Transverse colon (tissue), 4 donors: ENCODE results near the gene MRPL9. TPM values are rescaled to one million over a fixed set of nuclear protein-coding genes. Genes with fewer than 3 reads are reported as not detected.
A peak's percentile ranks its signal among the peaks of the same experiment; 100 is the strongest.

Experiments
- DNase-seq: peaks from one replicate; pipeline ENCODE4 v3.0.0-alpha.2; 2019
- H3K27ac ChIP-seq, 4 donors: fragments of 200-600 bp; sonication (generic); 2 replicates each; pipeline ENCODE4 v1.5.1; 2016 to 2018; ENCODE audit warnings: inconsistent platforms in 4 of 4
- H3K27me3 ChIP-seq: fragments of 200-600 bp; sonication (generic); 2 replicates; pipeline ENCODE4 v1.5.1; 2017; ENCODE audit warnings: inconsistent platforms
- H3K36me3 ChIP-seq, 4 donors: fragments of 200-600 bp; sonication (generic); 2 replicates each; pipeline ENCODE4 v1.5.1; 2017 to 2019; ENCODE audit warnings: inconsistent platforms in 4 of 4
- H3K4me1 ChIP-seq, 4 donors: fragments of 200-600 bp; sonication (generic); 2 replicates each; pipeline ENCODE4 v1.5.1; 2017 to 2020; ENCODE audit warnings: inconsistent platforms in 4 of 4
- H3K4me3 ChIP-seq, 4 donors: fragments of 200-600 bp; sonication (generic); 1 replicate in 1 of 4; 2 replicates in 3 of 4; pipeline versions ENCODE4 v1.5.1 to v1.6.1; 2017 to 2019; ENCODE audit warnings: inconsistent platforms in 4 of 4
- H3K9me3 ChIP-seq, 2 donors: fragments of 200-600 bp; sonication (generic); 2 replicates each; pipeline ENCODE4 v1.5.1; 2017 to 2019; ENCODE audit warnings: inconsistent platforms in 2 of 2
- EP300 ChIP-seq: sonication (generic); formaldehyde crosslinking; IDR thresholded peaks from one replicate; pipeline ENCODE4 v1.6.1; 2017; ENCODE audit warnings: antibody characterized with exemption, low read depth
- POLR2A ChIP-seq: fragments of 450-650 bp; IDR thresholded peaks from one replicate; pipeline ENCODE4 v1.6.1; 2016; ENCODE audit warnings: antibody characterized with exemption, mild to moderate bottlenecking, moderate library complexity
- POLR2AphosphoS5 ChIP-seq, 3 donors: sonication (generic); formaldehyde crosslinking; IDR thresholded peaks; one replicate each; pipeline ENCODE4 v1.6.1; 2016; ENCODE audit warnings: antibody characterized with exemption in 3 of 3
- WGBS, 2 donors: methylation state at CpG; one replicate each; pipeline ENCODE4 v1.1.5; 2018; ENCODE audit warnings: low coverage in 1 of 2; 5-methylcytosine and 5-hydroxymethylcytosine counted together
- in situ Hi-C, 4 donors: fragments of 200-750 bp; cut with MboI; loops; one replicate each; pipeline versions ENCODE4 v1.15.0 to v1.15.1; 2017; ENCODE audit warnings: low sequenced_read_pairs in 3 of 4, low pct_ligation_motif_present in 1 of 4, low pct_unique_long_range_greater_than_20kb in 1 of 4
- intact Hi-C: fragments of 100-400 bp; cut with DNase I; formaldehyde crosslinking; loops from one replicate; pipeline ENCODE4 v1.15.1; 2023; ENCODE audit warnings: low total_unique reads
- total RNA-seq, 4 donors: library from RNA; depleted of rRNA; stranded (reverse); fragments of >200 nt; gene quantifications; one replicate each; pipeline ENCODE4 v1.1.0, GENCODE V29; 2016
- TF ChIP-seq, protein P1 (sequence below), 5 experiments: fragments of 200-600 bp in 3 of 5; fragments of 450-650 bp in 2 of 5; sonication (generic) in 3 of 5; IDR thresholded peaks; 1 replicate in 2 of 5; 2 replicates in 3 of 5; pipeline ENCODE4 v1.5.1; 2016 to 2017; ENCODE audit warnings: antibody characterized with exemption in 5 of 5, inconsistent platforms in 3 of 5, mild to moderate bottlenecking in 2 of 5, moderate library complexity in 1 of 5

The MRPL9 gene
- 100 to 1,000 TPM in 1 of 4 donors, 10 to 100 TPM in 3; 20.2 to 138 (median 40.1) TPM for total RNA-seq

DNA sequence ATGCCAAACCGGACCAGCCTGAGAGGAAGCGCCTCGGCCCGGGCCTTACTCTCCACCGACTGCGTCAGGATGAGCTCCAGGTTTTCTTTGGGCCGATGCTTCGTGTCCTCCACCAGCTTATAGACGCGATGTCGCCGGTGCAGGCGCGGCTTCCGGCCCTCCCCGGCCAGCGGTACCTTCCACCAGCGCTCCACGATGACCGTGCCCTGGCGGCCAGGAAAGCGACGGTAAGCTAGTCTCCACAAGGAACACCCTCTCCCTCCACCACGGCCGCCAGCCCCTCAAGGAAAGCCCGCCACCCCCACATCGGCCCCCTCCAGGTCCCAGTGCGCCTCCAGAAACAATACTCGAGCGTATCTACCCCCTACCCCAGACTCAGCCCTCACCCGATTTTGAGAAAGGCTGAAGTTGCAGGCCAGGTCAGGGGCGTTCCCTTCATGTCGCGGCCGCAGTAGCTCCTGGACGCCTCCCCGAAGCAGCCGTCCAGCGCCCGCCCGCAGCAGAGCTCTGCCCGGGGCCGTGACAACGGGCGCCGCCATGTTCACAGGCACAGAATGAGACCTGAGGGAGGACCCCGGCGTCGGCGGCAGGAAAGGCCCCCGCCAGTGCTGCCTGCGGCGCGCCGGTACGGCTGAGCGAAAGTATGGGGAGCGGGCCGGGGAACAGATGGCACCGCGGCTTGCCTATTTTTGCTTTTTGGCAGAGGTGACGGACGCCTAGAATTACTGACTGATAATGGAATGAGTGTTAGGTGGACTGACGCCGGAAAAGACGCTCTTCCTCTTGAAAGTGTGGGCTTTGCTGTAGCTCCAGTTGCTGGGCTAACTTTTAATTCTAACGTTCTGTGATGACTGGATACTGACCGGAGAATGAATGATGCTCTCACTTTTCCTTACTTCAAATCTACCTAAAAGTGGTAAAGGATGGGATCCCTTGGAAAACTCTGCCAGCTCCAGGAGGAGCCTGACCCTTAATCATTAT lies at the start of gene MRPL9:
Gene MRPL9, minus strand, starts transcription at position 556 of the 981 bp plus-strand sequence. Its CDS starts 17 bp downstream, at position 539.
- peaks cover 6 to 17% (median 14%) of the 10 kb centered on the region in 4 donors for H3K4me1 ChIP-seq
- intact Hi-C loops (no loop called here), in situ Hi-C loops (no loop called here)
- DNase-seq: peak; percentile 84
- H3K9me3 ChIP-seq: no peaks in the 10 kb centered on the region
- H3K27ac ChIP-seq: peak within 1 kb of the TSS; percentile 87 to 90 (median 88)
- H3K27me3 ChIP-seq: no peaks in the 10 kb centered on the region
- 0 to 1% methylated on average over 5 to 58 of the region's 68 CpGs for WGBS, 2 donors
- H3K4me3 ChIP-seq: peak within 1 kb of the TSS; percentile 67 to 80 (median 76)
- TF ChIP-seq EP300 (no peak), POLR2A (peak; percentile 68), POLR2AphosphoS5 (IDR thresholded peaks at IDR 0.05) (peak; percentile 49 to 69 (median 55))
- TF ChIP-seq, protein P1, sequence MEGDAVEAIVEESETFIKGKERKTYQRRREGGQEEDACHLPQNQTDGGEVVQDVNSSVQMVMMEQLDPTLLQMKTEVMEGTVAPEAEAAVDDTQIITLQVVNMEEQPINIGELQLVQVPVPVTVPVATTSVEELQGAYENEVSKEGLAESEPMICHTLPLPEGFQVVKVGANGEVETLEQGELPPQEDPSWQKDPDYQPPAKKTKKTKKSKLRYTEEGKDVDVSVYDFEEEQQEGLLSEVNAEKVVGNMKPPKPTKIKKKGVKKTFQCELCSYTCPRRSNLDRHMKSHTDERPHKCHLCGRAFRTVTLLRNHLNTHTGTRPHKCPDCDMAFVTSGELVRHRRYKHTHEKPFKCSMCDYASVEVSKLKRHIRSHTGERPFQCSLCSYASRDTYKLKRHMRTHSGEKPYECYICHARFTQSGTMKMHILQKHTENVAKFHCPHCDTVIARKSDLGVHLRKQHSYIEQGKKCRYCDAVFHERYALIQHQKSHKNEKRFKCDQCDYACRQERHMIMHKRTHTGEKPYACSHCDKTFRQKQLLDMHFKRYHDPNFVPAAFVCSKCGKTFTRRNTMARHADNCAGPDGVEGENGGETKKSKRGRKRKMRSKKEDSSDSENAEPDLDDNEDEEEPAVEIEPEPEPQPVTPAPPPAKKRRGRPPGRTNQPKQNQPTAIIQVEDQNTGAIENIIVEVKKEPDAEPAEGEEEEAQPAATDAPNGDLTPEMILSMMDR (IDR thresholded peaks at IDR 0.05): no peak
- H3K36me3 ChIP-seq: peaks cover 0 to 13% (median 5%) of the 10 kb centered on the region in 4 donors

DNA sequence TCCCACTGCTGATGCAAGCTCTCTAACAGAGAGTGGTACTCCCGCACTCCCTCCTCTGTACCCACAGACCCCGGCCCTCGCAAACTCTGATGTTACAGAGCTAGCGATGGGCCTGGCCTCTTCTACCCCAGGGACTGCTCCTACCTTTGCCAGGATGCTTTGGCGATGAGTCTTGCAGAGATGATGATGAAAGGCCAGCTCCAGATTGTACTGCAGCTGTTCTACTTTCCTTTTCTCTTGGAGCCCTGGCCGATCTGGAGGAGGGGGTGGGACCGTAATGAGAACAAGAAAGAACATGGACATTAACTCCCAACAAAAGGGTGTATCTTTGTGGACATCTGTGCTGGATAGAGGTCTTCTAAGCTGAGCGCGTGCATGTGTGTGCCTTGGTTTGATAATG lies 47.9 kb upstream of the MRPL9 start:
- H3K4me3 ChIP-seq: no peak overlapping the region
- H3K27ac ChIP-seq: no peak overlapping the region
- WGBS, 2 donors: 74 to 85% methylated on average over 5 to 9 of the region's 9 CpGs
- no peaks in the 10 kb centered on the region for H3K27me3 ChIP-seq
- intact Hi-C loops (no loop called here), in situ Hi-C loops (loop anchor here in 1 of 4 donors (10.0 kb wide), 1 partner anchor 56 kb away; no protein-coding TSS in a partner anchor)
- H3K4me1 ChIP-seq: no peaks in the 10 kb centered on the region
- H3K36me3 ChIP-seq: no peaks in the 10 kb centered on the region
- no peak for DNase-seq
- no peaks in the 10 kb centered on the region for H3K9me3 ChIP-seq
- TF ChIP-seq POLR2AphosphoS5 (IDR thresholded peaks at IDR 0.05) (no peak), EP300 (no peak), POLR2A (no peak)
- TF ChIP-seq, protein P1 (IDR thresholded peaks at IDR 0.05): no peak

DNA sequence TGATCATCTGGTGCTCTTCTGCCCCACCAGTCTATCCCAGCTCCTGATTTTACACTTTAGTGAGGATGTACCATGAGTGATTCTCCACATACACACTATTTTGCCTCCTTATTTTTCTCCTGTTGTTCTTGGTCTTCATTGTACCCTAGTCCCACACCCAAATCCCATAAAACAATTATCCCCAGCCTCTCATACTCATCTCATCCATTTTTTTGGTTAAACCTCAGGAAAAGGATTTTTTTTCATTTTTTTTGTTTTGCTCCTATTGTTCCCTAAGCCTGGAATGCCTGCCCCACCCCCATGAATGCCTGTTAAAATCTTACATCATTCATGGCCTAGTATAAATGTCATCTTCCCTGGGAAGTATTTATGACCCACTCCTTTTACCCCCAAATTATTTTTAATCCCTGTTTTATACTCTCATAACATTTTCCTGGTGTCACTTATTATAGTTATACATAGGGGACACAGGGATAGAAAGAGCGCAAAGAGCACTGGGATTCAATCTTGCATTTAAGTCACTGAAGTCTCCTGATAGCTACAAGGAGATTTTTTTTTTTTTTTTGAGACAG lies 46.8 kb upstream of the MRPL9 start:
- TF ChIP-seq, protein P1 (IDR thresholded peaks at IDR 0.05): no peak
- TF ChIP-seq POLR2AphosphoS5 (IDR thresholded peaks at IDR 0.05) (no peak), EP300 (no peak), POLR2A (no peak)
- Histone ChIP-seq H3K9me3 (no peaks in the 10 kb centered on the region), H3K4me1 (no peaks in the 10 kb centered on the region), H3K4me3 (no peak overlapping the region), H3K36me3 (no peaks in the 10 kb centered on the region), H3K27me3 (no peaks in the 10 kb centered on the region), H3K27ac (no peak overlapping the region)
- in situ Hi-C loops (loop anchor here in 1 of 4 donors (10.0 kb wide), 1 partner anchor 55 kb away; no protein-coding TSS in a partner anchor), intact Hi-C loops (no loop called here)
- WGBS, 2 donors: 90 to 93% methylated on average over 1 of the region's 1 CpG
- DNase-seq: no peak

DNA sequence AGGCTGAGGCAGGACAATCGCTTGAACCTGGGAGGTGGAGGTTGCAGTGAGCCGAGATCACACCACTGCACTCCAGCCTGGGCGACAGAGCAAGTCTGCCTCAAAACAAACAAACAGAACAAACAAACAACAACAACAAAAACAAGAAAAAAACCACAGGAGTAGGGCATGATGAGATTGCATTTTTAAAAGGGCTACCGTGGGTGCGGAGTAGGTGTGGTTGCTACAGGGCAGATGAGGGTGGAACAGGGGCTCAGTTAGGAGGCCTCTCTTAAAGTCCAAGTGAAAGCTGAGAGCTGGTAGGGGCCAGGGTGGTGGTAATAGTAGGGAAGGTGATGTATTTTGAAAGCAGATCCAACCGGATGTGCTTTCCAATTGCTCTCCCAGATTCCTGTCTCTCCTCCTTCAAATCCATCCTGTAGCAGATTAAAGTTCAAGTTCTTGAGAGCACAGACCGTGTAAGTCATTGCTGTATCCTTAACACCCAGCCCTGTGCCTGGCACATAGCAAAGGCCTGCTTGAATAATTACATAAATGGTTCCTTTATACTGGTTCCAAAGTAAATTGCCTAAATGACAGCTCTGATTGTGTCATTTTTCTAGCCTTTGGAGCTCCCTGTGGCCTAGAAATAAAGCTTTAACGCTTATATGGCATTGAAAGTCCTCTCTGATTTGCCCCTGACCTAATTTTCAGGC lies 46.1 kb upstream of the MRPL9 start:
- Histone ChIP-seq H3K4me3 (no peak overlapping the region), H3K4me1 (no peaks in the 10 kb centered on the region), H3K9me3 (no peaks in the 10 kb centered on the region), H3K27me3 (no peaks in the 10 kb centered on the region), H3K36me3 (no peaks in the 10 kb centered on the region), H3K27ac (no peak overlapping the region)
- in situ Hi-C loops (no loop called here), intact Hi-C loops (no loop called here)
- no peak for DNase-seq
- TF ChIP-seq EP300 (no peak), POLR2A (no peak), POLR2AphosphoS5 (IDR thresholded peaks at IDR 0.05) (no peak)
- TF ChIP-seq, protein P1 (IDR thresholded peaks at IDR 0.05): no peak
- 65 to 81% methylated on average over 3 to 8 of the region's 8 CpGs for WGBS, 2 donors
